HG02870 (cell line): Measurements from ENCODE around the gene HLA-E.

Experiments
- ATAC-seq: cut with Tn5 transposase; IDR thresholded peaks from one replicate; pipeline ENCODE4 v1.9.1; 2021; ENCODE audit warnings: mild to moderate bottlenecking, moderate library complexity; ENCODE audit not compliant: unreplicated experiment

The HLA-E gene

GRCh38 chr6:30533460-30534294, 44.4 kb downstream of the HLA-E start:
- ATAC-seq: no peak

DNA sequence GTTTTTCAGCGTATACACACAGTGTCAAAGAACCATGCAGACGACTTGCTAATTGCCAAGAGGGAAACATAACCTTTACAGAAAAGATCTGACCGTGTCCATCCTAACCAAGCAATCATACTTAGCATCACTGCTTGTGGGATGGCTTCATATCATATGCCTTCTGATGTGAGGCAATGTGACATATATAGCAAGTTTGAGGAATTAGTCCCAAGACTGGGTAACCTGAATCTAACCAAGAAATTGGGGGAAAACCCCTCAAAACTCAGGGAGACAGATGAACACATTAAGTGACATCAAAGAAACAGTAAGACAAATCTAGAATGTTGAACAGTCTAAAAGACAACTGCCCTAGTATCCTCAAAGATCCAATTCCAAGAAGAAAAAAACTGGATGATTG, 48.6 kb downstream of the HLA-E start:
- ATAC-seq: no peak

DNA sequence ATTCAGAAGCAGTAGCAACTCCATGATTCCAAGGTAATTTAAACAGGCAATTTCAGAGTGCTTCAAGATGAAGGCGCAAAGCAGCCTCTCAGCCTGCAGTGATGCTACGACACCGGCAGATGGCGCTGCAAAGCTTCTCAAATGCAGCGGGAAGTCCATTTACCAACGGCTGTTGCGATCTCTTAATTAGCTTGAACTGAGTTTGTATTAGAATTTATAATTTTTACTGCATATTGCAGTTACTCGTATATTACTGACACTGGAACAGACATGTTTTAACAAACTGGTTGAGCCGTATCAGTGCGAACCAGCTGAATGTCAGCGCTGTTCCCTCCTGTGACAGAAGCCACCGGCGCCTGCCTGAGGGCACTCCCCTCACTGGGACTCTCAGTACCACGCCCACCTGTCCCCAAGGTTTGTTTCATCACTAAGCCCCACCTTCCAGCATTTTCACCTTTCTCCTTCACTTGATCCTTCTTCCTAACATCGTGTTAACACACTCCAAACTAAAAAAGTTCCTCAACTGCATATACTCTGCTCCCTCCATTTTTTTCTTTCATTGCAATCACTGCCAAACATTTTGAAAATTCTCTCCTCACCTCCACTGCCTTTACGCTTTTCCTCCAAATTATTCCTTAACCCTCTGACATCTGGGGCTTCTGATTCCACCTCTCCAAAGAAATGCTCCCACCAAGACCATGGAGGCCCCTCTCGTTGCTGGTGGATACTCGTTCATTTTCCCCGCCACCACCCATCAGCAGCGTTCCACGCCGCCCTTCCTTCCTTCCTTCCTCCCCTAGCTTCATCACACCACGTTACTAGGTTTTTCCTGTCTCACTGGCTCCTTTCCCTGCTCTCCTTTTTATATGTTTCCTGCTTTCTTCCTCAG, 52.5 kb downstream of the HLA-E start:
- no peak for ATAC-seq

GRCh38 chr6:30542404-30542725, 53.1 kb downstream of the HLA-E start:
- no peak for ATAC-seq

DNA sequence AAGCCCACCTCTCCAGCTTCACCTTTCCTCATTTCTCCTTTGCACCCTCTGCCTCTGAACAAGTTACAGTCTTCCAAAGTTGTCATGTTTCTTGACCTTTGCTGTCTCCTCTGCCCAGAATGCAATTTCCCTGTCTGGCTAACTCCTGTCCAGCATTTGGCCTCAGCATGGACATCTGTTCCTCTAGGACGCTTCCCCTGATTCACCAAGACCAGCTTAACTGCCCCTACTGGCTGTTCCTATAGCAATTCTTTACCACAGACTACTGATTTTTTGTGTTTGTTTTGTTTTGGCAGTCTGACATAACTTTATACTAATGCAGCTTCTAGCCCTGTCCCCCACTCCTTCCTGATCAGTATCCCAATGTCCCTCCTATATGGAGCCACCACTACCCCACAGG, 53.6 kb downstream of the HLA-E start:
- no peak for ATAC-seq
